Measurements from ENCODE around the gene GMDS.
"Not testable (repeated sequence)": the region's sequence is repeated elsewhere in the genome, so short reads cannot be mapped to it uniquely, and the experiment has no call there.

Gene GMDS

GRCh38 chr6:1709234-1709641 lies 536.2 kb downstream of the GMDS start:
- DNase-seq (ENCODE audit: low read depth in 2 of 2), result no peak

GRCh38 chr6:1708820-1709219 lies 536.6 kb downstream of the GMDS start:
- no peak for DNase-seq (ENCODE audit: low read depth in 2 of 2)

GRCh38 chr6:1708122-1708521 lies 537.3 kb downstream of the GMDS start:
- DNase-seq (ENCODE audit: low read depth in 2 of 2), result no peak

GRCh38 chr6:1705630-1706029 lies 539.8 kb downstream of the GMDS start:
- no peak for DNase-seq (ENCODE audit: low read depth in 2 of 2)

GRCh38 chr6:1705183-1705582 lies 540.2 kb downstream of the GMDS start:
- DNase-seq (ENCODE audit: low read depth in 2 of 2), result no peak

GRCh38 chr6:1704711-1705110 lies 540.7 kb downstream of the GMDS start:
- DNase-seq (ENCODE audit: low read depth in 2 of 2), result no peak

GRCh38 chr6:1703923-1704322 lies 541.5 kb downstream of the GMDS start:
- DNase-seq (ENCODE audit: low read depth in 2 of 2), result no peak

GRCh38 chr6:1703091-1703855 lies 542.1 kb downstream of the GMDS start:
- no peak for DNase-seq (ENCODE audit: low read depth in 2 of 2)

GRCh38 chr6:1702580-1703051 lies 542.8 kb downstream of the GMDS start:
- no peak for DNase-seq (ENCODE audit: low read depth in 2 of 2)

GRCh38 chr6:1701668-1702353 lies 543.6 kb downstream of the GMDS start:
- DNase-seq (ENCODE audit: low read depth in 2 of 2), result no peak

- DNase-seq (ENCODE audit: low read depth in 2 of 2), result no peak
Measured at GRCh38 chr6:1700278-1700967, 545.0 kb downstream of the GMDS start.

- DNase-seq (ENCODE audit: low read depth in 2 of 2), result no peak
Measured at GRCh38 chr6:1698527-1698926, 546.9 kb downstream of the GMDS start.

- DNase-seq (ENCODE audit: low read depth in 2 of 2), result no peak
Measured at GRCh38 chr6:1697688-1698351, 547.6 kb downstream of the GMDS start.

- DNase-seq (ENCODE audit: low read depth in 2 of 2), result no peak
Measured at GRCh38 chr6:1696463-1696850, 548.9 kb downstream of the GMDS start.

- DNase-seq (ENCODE audit: low read depth in 2 of 2), result no peak
Measured at GRCh38 chr6:1695546-1696462, 549.6 kb downstream of the GMDS start.

- DNase-seq (ENCODE audit: low read depth in 2 of 2), result not testable (repeated sequence)
Measured at GRCh38 chr6:1691828-1692227, 553.6 kb downstream of the GMDS start.

- not testable (repeated sequence) for DNase-seq (ENCODE audit: low read depth in 2 of 2)
Measured at GRCh38 chr6:1690656-1691055, 554.7 kb downstream of the GMDS start.

GRCh38 chr6:1689141-1689540 lies 556.3 kb downstream of the GMDS start:
- no peak for DNase-seq (ENCODE audit: low read depth in 2 of 2)

GRCh38 chr6:1688396-1688795 lies 557.0 kb downstream of the GMDS start:
- DNase-seq (ENCODE audit: low read depth in 2 of 2), result no peak

GRCh38 chr6:1687402-1687801 lies 558.0 kb downstream of the GMDS start:
- DNase-seq (ENCODE audit: low read depth in 2 of 2), result no peak

Data from stimulated activated CD8-positive, alpha-beta memory T cell treated with anti-CD3 and anti-CD28 coated beads, Interleukin-15, amount 100 ng/mL, for 48 hours (primary cell).